Fibroblast of lung (primary cell): ENCODE results near the gene CADM2.

Experiments
- CTCF ChIP-seq, 2 donors: IDR thresholded peaks in 1 of 2; conservative IDR thresholded peaks in 1 of 2; 1 replicate in 1 of 2; 2 replicates in 1 of 2; pipeline ENCODE4 v1.5.1; 2011 to 2012; ENCODE audit warnings: low read length in 2 of 2, control low read depth in 1 of 2, inconsistent platforms in 1 of 2, low read depth in 1 of 2, mild to moderate bottlenecking in 1 of 2
- EZH2 ChIP-seq: IDR thresholded peaks from 2 replicates; pipeline ENCODE4 v1.5.1; 2012; ENCODE audit warnings: low read length, control low read depth, mild to moderate bottlenecking; ENCODE audit errors: missing control alignments

- no peak for TF ChIP-seq CTCF (conservative IDR thresholded peaks at IDR 0.05 in 1 of 2, IDR thresholded peaks at IDR 0.05 in 1 of 2; ENCODE audit: low read depth in 1 of 2, low read length in 2 of 2)
- TF ChIP-seq EZH2: no peak
Measured at GRCh38 chr3:85498177-85498576, 539.4 kb downstream of the CADM2 start.
